Caco-2 (cell line): ENCODE measurements around the gene ALDH2. TPM values are rescaled to one million over a fixed set of nuclear protein-coding genes. Genes with fewer than 3 reads are reported as not detected.
"Not testable (repeated sequence)": the region's sequence is repeated elsewhere in the genome, so short reads cannot be mapped to it uniquely, and the experiment has no call there.

ENCODE experiments used
- BruUV-seq: library from RNA; stranded (reverse); fragments of 400-500 nt; replicated peaks from 2 replicates; lab custom pipeline; 2021; lab: Mats Ljungman, UMichigan
- CTCF ChIA-PET: fragments of 300-600 bp; sonication (Branson Sonifier 250); formaldehyde crosslinking; loops from one replicate; lab custom pipeline; 2022; ENCODE audit warnings: antibody characterized with exemption; lab: Charles Lee
- POLR2A ChIA-PET: fragments of 300-600 bp; sonication (Branson Sonifier 250); formaldehyde crosslinking; loops from one replicate; lab custom pipeline; 2022; ENCODE audit warnings: antibody characterized with exemption; lab: Charles Lee
- DNase-seq, 2 experiments: peaks; one replicate each; pipeline versions ENCODE4 v3.0.0 to v3.0.0-alpha.2; 2020 to 2022
- H3K27me3 ChIP-seq: replicated peaks from 2 replicates; pipeline ENCODE4 v1.6.0; 2011; ENCODE audit warnings: low read length; ENCODE audit not compliant: control insufficient read depth, insufficient read depth
- H3K36me3 ChIP-seq: 2 replicates; pipeline ENCODE4 v1.5.1; 2011; ENCODE audit warnings: low read length; ENCODE audit not compliant: control insufficient read depth, insufficient read depth
- H3K4me1 ChIP-seq: fragments of 250-450 bp; sonication (Bioruptor Pico); 2 replicates; pipeline ENCODE4 v1.5.1; 2020; ENCODE audit warnings: mild to moderate bottlenecking
- H3K4me3 ChIP-seq: 2 replicates; pipeline ENCODE4 v1.5.1; 2011; ENCODE audit warnings: low read depth, mild to moderate bottlenecking, control low read depth, low read length
- H3K9me3 ChIP-seq: fragments of 250-450 bp; sonication (Bioruptor Pico); 2 replicates; pipeline ENCODE4 v1.5.1; 2020; ENCODE audit warnings: mild to moderate bottlenecking, moderate library complexity
- H3K27ac Mint-ChIP-seq: one replicate; pipeline ENCODE4 v1.8.0; 2022; ENCODE audit warnings: mixed read lengths; ENCODE audit not compliant: unreplicated experiment
- H3K27me3 Mint-ChIP-seq: one replicate; pipeline ENCODE4 v1.8.0; 2022; ENCODE audit warnings: mixed read lengths; ENCODE audit not compliant: insufficient read depth, unreplicated experiment
- H3K36me3 Mint-ChIP-seq: one replicate; pipeline ENCODE4 v1.8.0; 2022; ENCODE audit warnings: mild to moderate bottlenecking, mixed read lengths; ENCODE audit not compliant: insufficient read depth, unreplicated experiment
- H3K4me1 Mint-ChIP-seq: one replicate; pipeline ENCODE4 v1.8.0; 2022; ENCODE audit warnings: low read depth, mixed read lengths; ENCODE audit not compliant: unreplicated experiment
- H3K4me3 Mint-ChIP-seq: one replicate; pipeline ENCODE4 v1.8.0; 2022; ENCODE audit warnings: mild to moderate bottlenecking, moderate library complexity, mixed read lengths; ENCODE audit not compliant: unreplicated experiment
- H3K9me3 Mint-ChIP-seq: one replicate; pipeline ENCODE4 v1.8.0; 2022; ENCODE audit warnings: mixed read lengths; ENCODE audit not compliant: unreplicated experiment
- CTCF ChIP-seq, 2 experiments: fragments of 200-600 bp in 1 of 2; IDR thresholded peaks; 1 replicate in 1 of 2; 2 replicates in 1 of 2; pipeline versions ENCODE4 v1.5.1 to v1.8.0; 2011 to 2022; ENCODE audit warnings: antibody characterized with exemption in 1 of 2, control low read depth in 1 of 2, inconsistent platforms in 1 of 2, low read depth in 1 of 2, low read length in 1 of 2, mild to moderate bottlenecking in 1 of 2, moderate library complexity in 1 of 2; ENCODE audit not compliant: insufficient read depth in 1 of 2, severe bottlenecking in 1 of 2, unreplicated experiment in 1 of 2
- intact Hi-C: fragments of 100-400 bp; cut with micrococcal nuclease; formaldehyde crosslinking; loops from one replicate; pipeline ENCODE4 v1.10.0; 2022; ENCODE audit not compliant: unreplicated experiment
- total RNA-seq: library from RNA; stranded (reverse); gene quantifications from 2 replicates; pipeline ENCODE4 v1.2.3, GENCODE V29; 2022

Gene ALDH2
- total RNA-seq, 1 experiment from 2014 or later, result 196 TPM

GRCh38 chr12:111818340-111818739 is 51.6 kb downstream of the ALDH2 start:
- H3K9me3 ChIP-seq, result no peaks in the 10 kb centered on the region
- POLR2A ChIA-PET, result no interaction called here
- no peak overlapping the region for H3K4me3 ChIP-seq
- intact Hi-C loops, result no loop called here
- Mint-ChIP-seq H3K4me1 (peaks cover 17% of the 10 kb centered on the region), H3K27me3 (no peaks in the 10 kb centered on the region), H3K27ac (no peak overlapping the region), H3K9me3 (peaks cover 3% of the 10 kb centered on the region), H3K4me3 (no peak overlapping the region), H3K36me3 (peaks cover 42% of the 10 kb centered on the region)
- H3K4me1 ChIP-seq, result peaks cover 25% of the 10 kb centered on the region
- CTCF ChIA-PET, result no interaction called here
- no peak for TF ChIP-seq CTCF (IDR thresholded peaks at IDR 0.05; ENCODE audit: insufficient read depth in 1 of 2, low read depth in 1 of 2, low read length in 1 of 2, severe bottlenecking in 1 of 2, unreplicated experiment in 1 of 2)
- no TSS peak for BruUV-seq
- no peaks in the 10 kb centered on the region for H3K27me3 ChIP-seq
- no peaks in the 10 kb centered on the region for H3K36me3 ChIP-seq
- no peak for DNase-seq

GRCh38 chr12:111819191-111820158 is 52.7 kb downstream of the ALDH2 start:
- H3K4me3 ChIP-seq, result no peak overlapping the region
- no peak for TF ChIP-seq CTCF (IDR thresholded peaks at IDR 0.05; ENCODE audit: insufficient read depth in 1 of 2, low read depth in 1 of 2, low read length in 1 of 2, severe bottlenecking in 1 of 2, unreplicated experiment in 1 of 2)
- intact Hi-C loops, result loop anchor here (5.0 kb wide), 2 partner anchors 123 to 193 kb away; partner anchors contain the start of genes ERP29 and TMEM116
- no peaks in the 10 kb centered on the region for H3K36me3 ChIP-seq
- DNase-seq, result peak; percentile 41 to 54
- no TSS peak for BruUV-seq
- H3K4me1 Mint-ChIP-seq, result peaks cover 14% of the 10 kb centered on the region
- H3K9me3 Mint-ChIP-seq, result no peaks in the 10 kb centered on the region
- H3K4me1 ChIP-seq, result peaks cover 36% of the 10 kb centered on the region
- H3K9me3 ChIP-seq, result no peaks in the 10 kb centered on the region
- H3K27me3 Mint-ChIP-seq, result no peaks in the 10 kb centered on the region
- peak overlapping the region; percentile 8 for H3K27ac Mint-ChIP-seq
- ChIA-PET CTCF (interaction anchor here (0.6 kb wide), 1 partner anchor 198 kb away, joined by 5 read pairs; no protein-coding TSS in a partner anchor), POLR2A (interaction anchor here (0.8 kb wide), 1 partner anchor 53 kb away, joined by 3 read pairs; the partner anchor contains the start of gene ALDH2)
- H3K4me3 Mint-ChIP-seq, result peak overlapping the region; percentile 8
- no peaks in the 10 kb centered on the region for H3K27me3 ChIP-seq
- H3K36me3 Mint-ChIP-seq, result peaks cover 32% of the 10 kb centered on the region

GRCh38 chr12:111820828-111821227 is 54.1 kb downstream of the ALDH2 start:
- BruUV-seq, POLR2A ChIA-PET, H3K27me3 Mint-ChIP-seq, H3K36me3 ChIP-seq, H3K9me3 Mint-ChIP-seq, H3K27me3 ChIP-seq, CTCF ChIA-PET, H3K9me3 ChIP-seq, DNase-seq, H3K27ac Mint-ChIP-seq, H3K4me3 Mint-ChIP-seq, H3K4me3 ChIP-seq: not testable (repeated sequence)
- peaks cover 43% of the 10 kb centered on the region for H3K4me1 ChIP-seq
- Mint-ChIP-seq H3K4me1 (peaks cover 14% of the 10 kb centered on the region), H3K36me3 (peaks cover 23% of the 10 kb centered on the region)
- intact Hi-C loops, result loop anchor here (5.0 kb wide), 2 partner anchors 121 to 191 kb away; partner anchors contain the start of genes ERP29 and TMEM116
